Glutamatergic neuron (in vitro differentiated cells): ENCODE measurements around the gene THBS2. TPM values are rescaled to one million over a fixed set of nuclear protein-coding genes. Genes with fewer than 3 reads are reported as not detected.

ENCODE experiments used
- DNase-seq: peaks from one replicate; pipeline ENCODE4 v3.0.0; 2022
- H3K27ac Mint-ChIP-seq: one replicate; pipeline ENCODE4 v1.8.0; 2020; ENCODE audit warnings: mild to moderate bottlenecking, mixed read lengths, inconsistent platforms; ENCODE audit not compliant: unreplicated experiment
- H3K27me3 Mint-ChIP-seq: one replicate; pipeline ENCODE4 v1.8.0; 2020; ENCODE audit warnings: mild to moderate bottlenecking, moderate library complexity, mixed read lengths, inconsistent platforms; ENCODE audit not compliant: unreplicated experiment
- H3K36me3 Mint-ChIP-seq: one replicate; pipeline ENCODE4 v1.8.0; 2020; ENCODE audit warnings: mild to moderate bottlenecking, mixed read lengths, inconsistent platforms; ENCODE audit not compliant: unreplicated experiment
- H3K4me1 Mint-ChIP-seq: one replicate; pipeline ENCODE4 v1.8.0; 2020; ENCODE audit warnings: mild to moderate bottlenecking, low read depth, mixed read lengths, inconsistent platforms; ENCODE audit not compliant: unreplicated experiment
- H3K4me3 Mint-ChIP-seq: one replicate; pipeline ENCODE4 v1.8.0; 2020; ENCODE audit warnings: mild to moderate bottlenecking, mixed read lengths, inconsistent platforms; ENCODE audit not compliant: unreplicated experiment
- H3K9me3 Mint-ChIP-seq: one replicate; pipeline ENCODE4 v1.8.0; 2020; ENCODE audit warnings: mild to moderate bottlenecking, moderate library complexity, mixed read lengths, inconsistent platforms; ENCODE audit not compliant: unreplicated experiment
- CTCF ChIP-seq: fragments of 200-600 bp; sonication (generic); IDR thresholded peaks from one replicate; pipeline ENCODE4 v1.5.0; 2021; ENCODE audit not compliant: partially characterized antibody, unreplicated experiment
- total RNA-seq: library from RNA; stranded (reverse); fragmentation: NEBNext Ultra II Directional; extraction: Animal tissue kit (Norgen Biotek cat#: 25700); gene quantifications from one replicate; pipeline ENCODE4 v1.2.1, GENCODE V29; 2021; ENCODE audit not compliant: unreplicated experiment

THBS2 gene
- total RNA-seq, 1 donor from 2014 or later = 3.1 TPM

DNA sequence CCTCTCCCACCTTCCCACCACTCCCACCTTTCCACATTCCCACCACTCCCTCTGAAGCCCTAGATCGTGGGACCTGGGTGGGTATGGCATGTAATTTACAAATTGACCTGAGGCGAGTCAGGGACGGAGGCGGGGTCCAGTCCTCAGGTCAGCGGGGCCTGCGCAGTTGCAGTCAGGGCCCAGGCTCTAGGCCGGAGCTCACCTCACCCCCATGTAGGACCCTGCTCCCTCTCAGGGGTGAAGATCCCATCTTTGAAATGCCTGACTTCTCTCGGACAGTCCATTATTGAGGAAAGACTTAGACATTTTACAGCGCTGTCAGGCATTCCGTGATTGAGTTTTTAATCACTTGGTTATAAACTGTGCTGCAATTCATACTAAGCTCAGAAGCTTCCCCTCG, 10.5 kb downstream of the THBS2 start:
- Mint-ChIP-seq H3K9me3 (peaks cover 4% of the 10 kb centered on the region), H3K27me3 (peaks cover 4% of the 10 kb centered on the region), H3K4me1 (no peaks in the 10 kb centered on the region), H3K4me3 (no peak overlapping the region), H3K36me3 (no peaks in the 10 kb centered on the region), H3K27ac (no peak overlapping the region)
- no peak for TF ChIP-seq CTCF
- DNase-seq = no peak

DNA sequence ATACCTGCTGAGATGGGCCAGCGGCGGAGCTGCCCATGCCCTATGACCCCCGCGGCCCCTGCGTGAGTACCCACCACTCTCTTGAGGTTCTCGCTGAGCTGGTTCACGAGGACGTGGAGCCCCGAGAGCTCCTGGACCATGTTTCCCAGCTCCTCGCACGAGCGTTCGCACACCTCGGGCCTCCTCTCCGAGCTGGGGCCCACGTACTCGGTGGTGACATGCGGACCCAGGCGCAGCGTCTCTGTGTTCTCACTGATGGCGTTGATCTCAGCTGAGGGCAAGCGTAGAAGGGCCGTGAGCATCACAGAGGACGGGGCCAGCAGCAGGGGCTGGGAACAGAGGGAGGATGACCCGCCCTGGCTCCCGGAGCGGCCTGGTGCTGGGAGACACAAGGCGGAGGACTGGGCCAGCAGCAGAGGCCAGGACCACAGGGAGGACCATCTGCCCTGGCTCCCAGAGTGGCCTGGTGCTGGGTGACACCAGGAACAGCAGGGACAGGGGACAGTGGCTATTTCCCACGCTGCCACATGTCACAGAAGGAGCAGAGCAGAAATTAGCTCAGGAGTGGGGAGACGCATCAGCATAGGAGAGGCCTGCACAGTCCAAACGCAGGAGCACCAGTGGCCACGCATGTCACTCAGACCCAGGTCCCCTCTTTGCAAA, 11.8 kb downstream of the THBS2 start:
- Mint-ChIP-seq H3K4me3 (no peak overlapping the region), H3K4me1 (no peaks in the 10 kb centered on the region), H3K27me3 (peaks cover 1% of the 10 kb centered on the region), H3K36me3 (no peaks in the 10 kb centered on the region), H3K27ac (no peak overlapping the region), H3K9me3 (peaks cover 4% of the 10 kb centered on the region)
- no peak for TF ChIP-seq CTCF
- DNase-seq = no peak

DNA sequence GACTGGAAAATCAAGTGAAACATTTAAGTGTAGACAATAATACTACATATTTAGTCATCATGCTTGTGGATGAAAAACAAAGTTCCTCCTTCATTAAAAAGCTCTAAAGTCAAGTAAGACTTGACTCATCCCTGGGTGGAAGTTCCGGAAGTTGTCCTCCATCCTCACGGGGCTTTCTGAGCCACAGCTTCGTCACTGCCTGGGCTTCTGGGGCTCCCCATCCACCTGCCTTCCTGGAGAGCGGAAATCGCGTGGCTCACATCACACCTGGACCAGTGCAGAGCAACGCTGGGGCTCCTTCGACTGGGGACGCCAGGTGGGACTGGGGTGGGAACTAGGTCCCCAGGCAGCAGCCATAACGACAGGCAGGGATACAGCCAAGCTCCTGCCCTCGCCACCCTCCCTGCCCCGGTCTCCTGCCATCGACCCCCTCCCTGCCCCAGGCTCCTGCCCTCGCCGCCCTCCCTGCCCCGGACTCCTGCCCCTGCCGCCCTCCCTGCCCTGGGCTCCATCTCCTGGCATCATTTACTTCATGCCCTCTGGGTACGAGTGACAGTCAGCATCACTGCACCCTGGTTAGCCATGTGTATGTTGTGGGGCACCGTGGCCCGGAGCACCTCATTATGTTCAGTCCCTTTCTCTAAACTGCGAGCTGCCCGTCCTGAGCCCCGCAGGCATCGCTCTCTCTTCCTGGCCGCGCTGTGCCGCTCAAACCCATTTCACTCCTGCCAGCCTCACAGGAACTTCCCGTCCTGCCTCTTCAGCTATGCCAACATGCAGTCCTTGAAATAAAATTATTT, 12.9 kb downstream of the THBS2 start:
- DNase-seq = no peak
- H3K27me3 Mint-ChIP-seq = peaks cover 1% of the 10 kb centered on the region
- no peak overlapping the region for H3K27ac Mint-ChIP-seq
- no peaks in the 10 kb centered on the region for H3K4me1 Mint-ChIP-seq
- H3K4me3 Mint-ChIP-seq = no peak overlapping the region
- H3K36me3 Mint-ChIP-seq = no peaks in the 10 kb centered on the region
- no peak for TF ChIP-seq CTCF
- H3K9me3 Mint-ChIP-seq = peaks cover 4% of the 10 kb centered on the region

DNA sequence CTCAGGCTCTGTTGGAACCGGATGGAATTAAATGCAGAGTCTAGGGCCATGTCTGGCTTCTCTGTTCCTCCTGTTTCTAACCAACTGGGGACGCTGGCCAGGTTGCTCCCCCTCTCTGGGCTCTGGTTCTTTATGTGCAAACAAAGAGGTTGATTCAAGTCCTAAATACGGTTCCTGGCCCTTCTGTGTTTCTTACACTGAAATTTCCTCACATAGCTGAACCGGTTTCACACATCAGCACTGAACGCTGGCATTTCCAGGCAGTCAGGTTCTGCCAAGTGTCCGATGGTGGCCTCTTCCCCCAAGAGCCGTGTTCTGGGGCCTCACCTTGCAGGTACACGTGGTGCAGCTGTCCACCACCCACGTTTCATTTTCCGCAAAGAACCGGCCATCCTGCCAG, 13.5 kb downstream of the THBS2 start:
- Mint-ChIP-seq H3K36me3 (no peaks in the 10 kb centered on the region), H3K27ac (no peak overlapping the region), H3K4me1 (no peaks in the 10 kb centered on the region), H3K27me3 (peaks cover 1% of the 10 kb centered on the region), H3K9me3 (peaks cover 7% of the 10 kb centered on the region), H3K4me3 (no peak overlapping the region)
- TF ChIP-seq CTCF = no peak
- no peak for DNase-seq

DNA sequence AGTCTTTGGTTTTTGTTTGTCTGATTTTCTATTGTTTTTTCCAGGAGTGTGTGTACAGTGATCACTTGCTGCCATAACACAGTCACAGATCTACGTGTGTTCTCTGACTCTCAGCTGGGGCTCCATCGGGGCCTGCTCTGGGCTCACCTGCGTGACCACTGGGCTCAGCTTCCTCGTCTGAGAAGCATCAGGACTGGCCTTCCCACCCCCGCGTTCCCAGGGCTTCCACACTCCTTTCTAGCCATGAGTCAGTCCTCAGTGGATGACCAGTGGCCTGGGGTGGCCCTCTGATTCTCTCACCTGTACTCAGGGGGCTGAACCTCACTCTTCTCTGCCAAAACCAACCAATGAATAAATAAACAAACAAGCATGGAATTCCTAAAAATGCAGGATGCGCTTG, 14.5 kb downstream of the THBS2 start:
- Mint-ChIP-seq H3K27ac (no peak overlapping the region), H3K4me3 (no peak overlapping the region), H3K4me1 (no peaks in the 10 kb centered on the region), H3K27me3 (peaks cover 4% of the 10 kb centered on the region), H3K36me3 (peaks cover 4% of the 10 kb centered on the region), H3K9me3 (peaks cover 9% of the 10 kb centered on the region)
- no peak for TF ChIP-seq CTCF
- DNase-seq = no peak
